Large intestine (tissue), 3 donors: ENCODE data around the gene ZNF618. TPM values are rescaled to one million over a fixed set of nuclear protein-coding genes. Genes with fewer than 3 reads are reported as not detected.

ENCODE experiments used
- DNase-seq, 2 donors: peaks; one replicate each; pipeline versions ENCODE4 v3.0.0 to v3.0.0-alpha.2; 2013
- H3K27ac ChIP-seq: one replicate; pipeline ENCODE4 v1.5.1; 2013; ENCODE audit warnings: low read length
- H3K27me3 ChIP-seq: 2 replicates; pipeline ENCODE4 v1.6.1; 2013; ENCODE audit warnings: low read length; ENCODE audit not compliant: control insufficient read depth, insufficient read depth
- H3K36me3 ChIP-seq: 2 replicates; pipeline ENCODE4 v1.6.1; 2013; ENCODE audit warnings: low read length; ENCODE audit not compliant: control insufficient read depth, insufficient read depth
- H3K4me1 ChIP-seq: one replicate; pipeline ENCODE4 v1.6.1; 2013; ENCODE audit warnings: low read length; ENCODE audit not compliant: control insufficient read depth, insufficient read depth
- H3K4me3 ChIP-seq: one replicate; pipeline ENCODE4 v1.5.1; 2013; ENCODE audit warnings: low read length
- H3K9me3 ChIP-seq: one replicate; pipeline ENCODE4 v1.6.1; 2013; ENCODE audit warnings: mild to moderate bottlenecking, low read depth, low read length, moderate library complexity; ENCODE audit not compliant: control insufficient read depth
- WGBS: methylation state at CpG from one replicate; pipeline ENCODE4 v1.1.5; 2013; ENCODE audit warnings: low lambda C conversion rate; ENCODE audit not compliant: insufficient coverage; 5-methylcytosine and 5-hydroxymethylcytosine counted together
- polyA plus RNA-seq: library from polyadenylated mRNA; unstranded; fragments of 120-200 nt; gene quantifications from one replicate; pipeline ENCODE4 v1.2.1, GENCODE V29; 2013

Gene ZNF618
- polyA plus RNA-seq, 1 donor, result 8.1 TPM

DNA sequence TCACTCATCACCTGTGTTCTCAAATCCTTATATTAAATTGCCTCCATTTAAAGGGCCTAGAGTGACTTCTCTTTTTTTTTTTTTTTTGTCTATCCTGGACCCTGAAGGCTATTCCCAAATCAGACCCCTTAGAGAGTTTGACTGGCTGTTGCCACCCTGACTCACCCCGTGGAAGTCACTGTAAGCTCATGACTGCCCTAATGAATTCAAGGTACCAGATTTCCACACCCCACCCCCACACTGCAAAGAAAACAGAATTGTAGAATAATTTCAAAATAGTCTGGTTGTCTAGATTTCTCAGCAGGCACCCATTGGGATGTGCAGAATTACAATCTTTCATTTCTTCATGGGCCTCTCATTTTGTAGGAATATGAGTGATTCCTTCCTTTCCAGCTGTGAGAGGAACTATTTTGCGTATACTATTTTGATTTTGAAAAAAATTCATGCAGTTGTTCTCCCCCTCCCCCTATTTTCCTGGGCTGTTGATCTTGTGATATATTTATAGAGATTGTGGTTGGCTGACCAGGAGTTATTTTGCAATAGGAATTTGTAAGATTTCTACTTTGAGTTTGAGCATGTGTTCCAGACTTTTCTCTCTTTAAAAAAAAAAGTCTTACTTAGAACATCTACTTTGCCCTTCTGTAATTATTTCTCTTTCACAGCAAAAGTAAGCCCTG lies 79.1 kb downstream of the ZNF618 start:
- Histone ChIP-seq H3K4me1 (peaks cover 12% of the 10 kb centered on the region), H3K4me3 (no peak overlapping the region), H3K27ac (no peak overlapping the region), H3K36me3 (no peaks in the 10 kb centered on the region), H3K9me3 (no peaks in the 10 kb centered on the region), H3K27me3 (no peaks in the 10 kb centered on the region)
- DNase-seq, result no peak
- 60% methylated on average over 1 of the region's 2 CpGs for WGBS

DNA sequence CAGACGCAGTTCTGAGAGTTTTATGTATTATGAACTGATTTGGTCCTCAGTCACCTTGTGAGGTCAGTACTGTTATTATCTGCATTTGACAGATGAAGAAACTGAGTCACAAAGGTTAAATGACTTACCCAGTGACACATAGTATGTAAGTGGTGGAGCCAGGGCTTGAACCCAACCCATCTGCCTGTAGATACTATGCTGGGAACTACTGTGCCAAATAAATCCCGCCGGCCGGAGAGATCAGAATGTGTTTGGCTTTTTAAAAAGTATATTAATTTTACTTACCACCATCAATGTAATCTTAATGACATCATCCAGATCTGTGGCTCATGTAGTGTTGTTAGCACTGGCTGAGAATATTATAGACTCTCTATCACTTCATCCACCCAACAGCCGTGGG lies 80.8 kb downstream of the ZNF618 start:
- 100% methylated on average over 1 of the region's 5 CpGs for WGBS
- H3K27me3 ChIP-seq, result no peaks in the 10 kb centered on the region

DNA sequence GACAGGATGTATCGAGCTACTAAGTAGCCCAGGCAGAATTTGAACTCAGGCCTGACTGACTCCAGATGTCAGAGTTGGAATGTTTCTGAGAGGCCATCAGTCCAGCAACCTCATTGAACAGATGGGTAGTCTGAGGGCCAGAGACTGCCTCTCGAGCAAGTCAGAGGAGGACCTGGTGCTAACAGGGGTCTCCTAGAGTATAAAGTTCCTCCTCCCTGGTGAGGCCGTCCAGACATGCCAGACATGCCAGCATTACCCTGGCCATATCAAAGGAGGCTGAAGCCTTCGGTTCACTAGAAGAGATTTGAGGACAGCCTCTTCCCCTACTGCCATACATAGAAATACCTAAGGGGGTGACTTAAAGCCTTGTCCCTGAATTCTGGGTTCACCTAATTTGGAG lies 81.2 kb downstream of the ZNF618 start:
- Histone ChIP-seq H3K4me3 (no peak overlapping the region), H3K9me3 (no peaks in the 10 kb centered on the region), H3K4me1 (peaks cover 12% of the 10 kb centered on the region), H3K27me3 (no peaks in the 10 kb centered on the region), H3K27ac (peak overlapping the region; percentile 59), H3K36me3 (no peaks in the 10 kb centered on the region)
- no peak for DNase-seq
- WGBS, result no CpG with 5 or more reads among the region's 4 CpGs

More for the DNA sequence above, 80.8 kb downstream of the ZNF618 start:
- Histone ChIP-seq H3K36me3 (no peaks in the 10 kb centered on the region), H3K4me1 (peaks cover 12% of the 10 kb centered on the region), H3K4me3 (no peak overlapping the region), H3K27ac (no peak overlapping the region), H3K9me3 (no peaks in the 10 kb centered on the region)
- DNase-seq, result no peak

DNA sequence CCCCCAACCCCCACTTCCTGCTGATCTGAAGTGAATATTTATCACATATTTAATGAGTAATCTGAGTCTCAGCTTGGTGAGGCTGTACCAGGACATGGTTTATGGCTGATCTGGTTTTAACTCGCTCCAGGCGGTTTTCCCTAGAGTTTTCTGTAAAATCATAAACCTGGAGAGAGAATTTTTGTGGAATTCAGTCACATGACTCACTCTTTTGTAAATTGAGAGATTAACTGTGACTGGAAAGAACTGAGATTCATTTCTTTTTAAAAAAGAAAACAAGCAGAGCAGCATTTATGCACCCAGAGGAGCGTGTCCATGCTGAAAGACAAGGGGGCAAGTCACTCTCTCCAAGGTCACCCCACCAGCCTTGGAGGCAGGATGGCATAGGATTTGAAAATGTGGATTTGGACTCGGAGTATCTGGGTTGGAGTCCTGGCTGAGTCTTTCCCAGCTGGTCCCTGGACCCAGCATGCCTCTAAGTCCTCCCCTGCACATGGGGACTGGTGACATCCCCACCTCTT lies 81.8 kb downstream of the ZNF618 start:
- no peaks in the 10 kb centered on the region for H3K9me3 ChIP-seq
- peak overlapping the region; percentile 59 for H3K27ac ChIP-seq
- no peaks in the 10 kb centered on the region for H3K36me3 ChIP-seq
- H3K4me1 ChIP-seq, result peaks cover 12% of the 10 kb centered on the region
- H3K4me3 ChIP-seq, result no peak overlapping the region
- no CpG with 5 or more reads among the region's 4 CpGs for WGBS
- peak; percentile 47 to 84 for DNase-seq
- no peaks in the 10 kb centered on the region for H3K27me3 ChIP-seq

DNA sequence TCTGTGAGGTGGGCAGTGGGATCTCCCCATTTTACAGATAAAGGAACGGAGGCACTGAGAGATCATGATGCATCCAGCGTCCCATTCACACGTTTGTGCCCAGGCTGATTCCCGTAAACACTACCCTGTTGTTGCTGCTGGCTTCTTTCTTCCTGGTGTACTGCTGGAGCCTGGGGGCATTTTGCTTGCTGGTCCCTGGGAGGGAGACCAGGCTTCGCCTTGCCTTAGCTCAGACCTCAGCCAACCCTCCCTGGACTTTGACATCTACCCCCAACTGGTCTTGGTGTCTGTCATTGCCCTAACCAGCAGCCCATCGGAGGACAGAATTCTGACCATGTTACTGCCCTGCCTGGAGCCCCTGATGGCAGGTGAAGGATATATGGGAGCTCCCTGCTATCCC lies 82.4 kb downstream of the ZNF618 start:
- no peaks in the 10 kb centered on the region for H3K36me3 ChIP-seq
- no peaks in the 10 kb centered on the region for H3K27me3 ChIP-seq
- no peak overlapping the region for H3K27ac ChIP-seq
- WGBS, result no CpG with 5 or more reads among the region's 6 CpGs
- no peak overlapping the region for H3K4me3 ChIP-seq
- H3K4me1 ChIP-seq, result peaks cover 12% of the 10 kb centered on the region
- no peaks in the 10 kb centered on the region for H3K9me3 ChIP-seq
- no peak for DNase-seq

DNA sequence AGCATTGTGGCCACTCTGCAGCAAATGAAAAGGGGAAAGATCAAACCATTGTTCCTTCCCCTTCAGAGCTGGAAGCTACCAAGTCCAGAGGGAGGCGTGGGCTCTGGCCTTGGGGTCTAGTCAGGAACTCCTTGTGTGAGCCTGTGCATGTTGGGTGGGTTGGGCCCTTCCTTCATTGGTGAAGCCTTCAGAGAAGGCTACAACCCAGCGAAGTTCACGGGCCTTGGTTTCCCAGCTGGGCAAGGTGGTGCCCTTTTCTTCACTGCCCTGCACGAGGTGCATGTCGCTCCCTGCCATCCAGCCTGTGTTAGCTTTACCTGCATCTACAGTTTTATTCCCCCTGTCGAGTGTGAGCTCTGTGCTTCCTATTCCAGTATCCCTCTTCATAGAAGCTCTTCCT lies 84.7 kb downstream of the ZNF618 start:
- H3K36me3 ChIP-seq, result no peaks in the 10 kb centered on the region
- H3K4me1 ChIP-seq, result peaks cover 15% of the 10 kb centered on the region
- no peak for DNase-seq
- H3K9me3 ChIP-seq, result no peaks in the 10 kb centered on the region
- H3K4me3 ChIP-seq, result no peak overlapping the region
- H3K27ac ChIP-seq, result no peak overlapping the region
- no peaks in the 10 kb centered on the region for H3K27me3 ChIP-seq
- WGBS, result no CpG with 5 or more reads among the region's 6 CpGs

DNA sequence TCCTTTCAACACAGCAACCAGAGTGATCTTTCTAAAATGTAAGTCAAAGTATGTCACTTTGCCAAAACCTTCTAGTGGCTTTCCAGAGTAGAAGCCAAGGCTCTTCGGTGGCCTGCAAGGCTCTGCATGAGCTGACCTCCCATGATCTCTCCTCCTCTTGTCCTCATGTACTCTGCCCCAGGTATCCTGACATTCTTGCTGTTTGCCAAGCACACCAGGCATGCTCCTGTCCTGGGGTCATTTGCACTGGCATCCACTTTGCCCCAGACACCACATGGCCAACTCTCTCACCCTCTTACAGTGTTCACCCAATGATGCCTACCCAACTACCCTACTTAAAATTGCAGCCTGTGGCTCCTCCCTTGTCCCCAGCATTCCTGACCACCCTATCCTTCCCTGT lies 86.3 kb downstream of the ZNF618 start:
- no CpG with 5 or more reads among the region's 1 CpG for WGBS

DNA sequence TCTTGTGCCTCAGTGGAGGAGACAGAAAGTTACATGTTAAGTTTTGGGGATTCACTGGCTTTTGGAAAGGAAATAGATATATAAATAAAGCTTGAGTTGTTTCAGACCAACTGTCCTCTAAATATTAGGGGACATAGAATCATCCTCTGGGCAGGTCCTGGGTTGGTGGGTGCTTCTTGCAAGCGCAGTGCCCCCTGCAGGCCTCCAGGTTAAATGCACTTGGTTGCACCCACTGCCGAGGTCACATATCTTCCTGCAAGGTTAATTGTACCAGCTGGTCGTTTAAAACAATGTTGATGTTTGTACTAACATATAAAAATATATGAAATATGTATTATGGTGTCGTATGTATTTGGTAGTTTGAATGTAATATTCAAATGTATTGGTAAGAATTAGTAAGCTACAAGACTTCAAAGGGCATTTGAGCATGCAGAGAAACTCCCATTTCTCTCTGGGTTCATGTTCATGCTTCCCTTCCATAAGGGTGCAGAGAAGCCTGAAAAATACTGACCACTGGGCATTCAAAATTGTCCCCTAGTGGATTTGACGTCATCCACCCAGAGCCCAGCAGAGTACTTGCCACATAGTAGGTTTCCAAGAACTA lies 87.0 kb downstream of the ZNF618 start:
- Histone ChIP-seq H3K9me3 (no peaks in the 10 kb centered on the region), H3K27me3 (no peaks in the 10 kb centered on the region), H3K27ac (no peak overlapping the region), H3K4me3 (no peak overlapping the region), H3K4me1 (peaks cover 25% of the 10 kb centered on the region), H3K36me3 (no peaks in the 10 kb centered on the region)
- 39% methylated on average over 2 of the region's 5 CpGs for WGBS
- peak; percentile 23 to 29 for DNase-seq

More for the DNA sequence above, 86.3 kb downstream of the ZNF618 start:
- no peak for DNase-seq
- Histone ChIP-seq H3K4me3 (no peak overlapping the region), H3K9me3 (no peaks in the 10 kb centered on the region), H3K27ac (no peak overlapping the region), H3K36me3 (no peaks in the 10 kb centered on the region), H3K27me3 (no peaks in the 10 kb centered on the region), H3K4me1 (peaks cover 25% of the 10 kb centered on the region)

DNA sequence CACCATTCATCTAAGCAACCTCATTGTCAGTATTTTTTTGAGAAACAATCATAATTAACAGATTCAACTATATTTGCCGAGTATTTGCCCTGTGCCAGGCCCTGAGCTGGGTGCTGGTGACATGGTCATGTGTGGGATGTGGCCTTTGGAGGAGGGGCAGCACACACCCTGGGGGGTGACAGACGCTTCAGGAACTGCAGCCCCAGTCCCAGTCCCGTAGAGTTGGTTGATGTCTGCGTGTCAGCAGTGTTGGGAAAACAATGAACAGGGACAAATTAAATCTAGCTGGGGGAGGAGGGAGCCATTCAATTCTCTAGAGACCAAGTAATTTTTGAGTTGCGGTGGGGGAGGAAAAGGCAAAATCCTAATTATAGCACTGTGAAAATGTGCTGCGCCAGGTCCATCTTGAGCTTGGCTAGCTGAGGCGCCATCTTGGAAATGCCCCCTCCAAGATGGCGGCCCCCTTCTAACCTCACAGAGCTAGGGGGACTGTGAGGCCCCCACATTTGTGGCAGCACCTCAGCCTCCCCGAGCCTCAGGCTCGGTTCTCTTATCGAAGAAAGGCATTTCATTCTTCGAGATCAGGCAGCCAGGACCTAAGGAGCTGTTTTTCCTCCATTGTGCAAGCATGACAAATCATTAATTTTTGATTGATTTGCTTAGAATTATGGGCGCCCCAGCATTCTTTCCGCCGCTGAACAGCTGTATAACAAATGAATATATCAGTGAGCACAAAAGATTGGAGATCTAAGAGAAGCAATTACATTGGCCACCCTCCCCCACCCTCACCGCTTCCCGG lies 87.8 kb downstream of the ZNF618 start:
- WGBS, result 59% methylated on average over 5 of the region's 17 CpGs
- DNase-seq, result no peak
- H3K36me3 ChIP-seq, result no peaks in the 10 kb centered on the region

DNA sequence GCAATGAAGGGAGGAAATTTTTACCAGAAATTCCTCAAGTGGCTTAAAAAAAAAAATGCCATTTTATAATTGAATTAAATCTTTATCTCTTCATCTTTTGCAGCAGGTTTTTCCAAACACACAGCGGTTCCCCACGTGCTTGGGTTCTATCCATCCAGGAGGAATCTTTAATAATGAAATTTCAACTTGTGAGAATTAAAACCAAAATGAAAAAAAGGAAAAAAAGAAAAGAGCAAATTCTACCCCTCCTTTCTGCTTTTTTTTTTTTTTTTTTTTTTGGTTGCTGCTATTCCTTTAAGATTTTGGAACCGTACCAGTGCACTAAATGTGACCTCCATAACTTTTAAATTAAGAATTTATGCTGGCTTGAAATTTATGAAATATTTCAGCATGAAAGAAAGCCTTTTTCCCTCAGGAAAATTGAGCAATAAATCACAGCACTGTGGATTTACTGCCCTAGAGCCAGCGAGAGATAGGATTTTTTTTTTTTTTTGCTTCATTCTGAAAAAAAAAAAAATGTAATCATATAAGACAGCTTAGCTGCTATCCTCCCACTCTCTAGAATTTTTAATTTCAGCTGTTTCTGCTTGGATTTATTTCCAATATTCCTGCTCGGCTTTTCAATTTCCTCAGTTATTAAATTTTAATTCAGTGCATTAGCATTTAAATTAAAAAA lies 88.5 kb downstream of the ZNF618 start:
- Histone ChIP-seq H3K9me3 (peaks cover 5% of the 10 kb centered on the region), H3K36me3 (peaks cover 4% of the 10 kb centered on the region), H3K27ac (no peak overlapping the region), H3K4me3 (no peak overlapping the region), H3K4me1 (peaks cover 20% of the 10 kb centered on the region), H3K27me3 (no peaks in the 10 kb centered on the region)
- 92% methylated on average over 3 of the region's 5 CpGs for WGBS
- DNase-seq, result no peak

More for the DNA sequence above, 87.8 kb downstream of the ZNF618 start:
- H3K4me3 ChIP-seq, result no peak overlapping the region
- H3K27ac ChIP-seq, result no peak overlapping the region
- peaks cover 20% of the 10 kb centered on the region for H3K4me1 ChIP-seq
- H3K9me3 ChIP-seq, result no peaks in the 10 kb centered on the region
- H3K27me3 ChIP-seq, result no peaks in the 10 kb centered on the region
